A172 (cell line): ENCODE data around the gene KLHDC4. TPM values are rescaled to one million over a fixed set of nuclear protein-coding genes. Genes with fewer than 3 reads are reported as not detected.

Source experiments
- DNase-seq: peaks from one replicate; pipeline ENCODE4 v3.0.0-alpha.2; 2015; ENCODE audit warnings: low spot score
- total RNA-seq: library from RNA; depleted of rRNA; stranded (reverse); fragments of >200 nt; shearing (Covaris generic); gene quantifications from 2 replicates; pipeline ENCODE4 v1.2.3, GENCODE V29; 2014; rRNA removed

The KLHDC4 gene
- total RNA-seq, 1 experiment from 2014 or later: 18.4 TPM

- DNase-seq: no peak
Observed at GRCh38 chr16:87658564-87659225, 107.1 kb downstream of the KLHDC4 start.

Other genes starting within 250 kb of the KLHDC4 start
- gene JPH3, start 163.5 kb downstream of the KLHDC4 start, total RNA-seq: 9.1 and 12.0 TPM in 2 replicates
- 75.8 and 85.2 TPM in 2 replicates for gene SLC7A5, start 103.5 kb upstream of the KLHDC4 start, total RNA-seq
- gene CA5A, start 170.5 kb upstream of the KLHDC4 start, total RNA-seq: not detected in 2 replicates
- 16.9 and 25.4 TPM in 2 replicates for gene BANP, start 185.4 kb upstream of the KLHDC4 start, total RNA-seq